A375 (cell line): Measurements from ENCODE around the gene PADI4. TPM values are rescaled to one million over a fixed set of nuclear protein-coding genes. Genes with fewer than 3 reads are reported as not detected.

Source experiments
- small RNA-seq: library from RNA; depleted of rRNA; stranded (forward); fragments of <200 nt; gene quantifications from one replicate; pipeline ENCODE3, GENCODE V24; 2014
- total RNA-seq: library from RNA; depleted of rRNA; stranded (reverse); fragments of >200 nt; shearing (Covaris generic); gene quantifications from 2 replicates; pipeline ENCODE4 v1.2.3, GENCODE V29; 2014; rRNA removed

Gene PADI4, protein sequence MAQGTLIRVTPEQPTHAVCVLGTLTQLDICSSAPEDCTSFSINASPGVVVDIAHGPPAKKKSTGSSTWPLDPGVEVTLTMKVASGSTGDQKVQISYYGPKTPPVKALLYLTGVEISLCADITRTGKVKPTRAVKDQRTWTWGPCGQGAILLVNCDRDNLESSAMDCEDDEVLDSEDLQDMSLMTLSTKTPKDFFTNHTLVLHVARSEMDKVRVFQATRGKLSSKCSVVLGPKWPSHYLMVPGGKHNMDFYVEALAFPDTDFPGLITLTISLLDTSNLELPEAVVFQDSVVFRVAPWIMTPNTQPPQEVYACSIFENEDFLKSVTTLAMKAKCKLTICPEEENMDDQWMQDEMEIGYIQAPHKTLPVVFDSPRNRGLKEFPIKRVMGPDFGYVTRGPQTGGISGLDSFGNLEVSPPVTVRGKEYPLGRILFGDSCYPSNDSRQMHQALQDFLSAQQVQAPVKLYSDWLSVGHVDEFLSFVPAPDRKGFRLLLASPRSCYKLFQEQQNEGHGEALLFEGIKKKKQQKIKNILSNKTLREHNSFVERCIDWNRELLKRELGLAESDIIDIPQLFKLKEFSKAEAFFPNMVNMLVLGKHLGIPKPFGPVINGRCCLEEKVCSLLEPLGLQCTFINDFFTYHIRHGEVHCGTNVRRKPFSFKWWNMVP
- not detected in 2 replicates for total RNA-seq

DNA sequence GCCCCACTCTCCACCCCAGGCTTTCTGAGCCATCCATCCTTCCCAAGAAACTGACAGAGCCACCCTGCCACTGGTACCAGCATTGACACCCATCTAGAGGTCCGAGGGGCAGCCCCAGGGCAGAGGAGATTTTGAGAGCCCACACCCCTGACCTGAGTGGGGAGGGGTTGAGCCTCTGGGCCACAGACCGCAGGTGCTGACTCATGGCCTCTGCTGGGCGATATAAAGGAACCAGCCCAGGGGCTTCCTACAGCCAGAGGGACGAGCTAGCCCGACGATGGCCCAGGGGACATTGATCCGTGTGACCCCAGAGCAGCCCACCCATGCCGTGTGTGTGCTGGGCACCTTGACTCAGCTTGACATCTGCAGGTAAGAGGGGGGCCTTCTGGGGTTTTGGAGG is at the start of gene PADI4:
Gene PADI4, plus strand, starts transcription at position 252 of the 400 bp plus-strand sequence. Its CDS starts 26 bp downstream, at position 278.

GRCh38 chr1:17371896-17372295 is 63.9 kb downstream of the PADI4 start, which contains the start of gene PADI6:
Gene PADI6 (plus strand): TSS chr1:17372196. CDS start chr1:17372246, 50 bp downstream.

Small RNA genes within 50 kb of the gene (small RNA-seq; reads per million reads assigned to genes)
- gene MIR3972, result not detected

Other genes starting within 250 kb of the PADI4 start
- 0.04 and 0.50 TPM in 2 replicates for gene PADI2, start 188.7 kb upstream of the PADI4 start, total RNA-seq
- 0.23 TPM in 1 of 2 replicates, not detected in the other for gene PADI1, start 103.1 kb upstream of the PADI4 start, total RNA-seq
- gene PADI3, start 59.1 kb upstream of the PADI4 start, total RNA-seq, result 1.3 and 2.1 TPM in 2 replicates
- not detected in 2 replicates for gene PADI6, start 64.0 kb downstream of the PADI4 start, total RNA-seq
- 97.7 and 98.5 TPM in 2 replicates for gene RCC2, start 131.5 kb downstream of the PADI4 start, total RNA-seq
- 4.1 and 4.6 TPM in 2 replicates for gene ARHGEF10L, start 231.5 kb downstream of the PADI4 start, total RNA-seq